Ishikawa (cell line): ENCODE data around the gene SPON1.

Experiments used
- CEBPB ChIP-seq: IDR thresholded peaks from 2 replicates; pipeline ENCODE4 v1.6.1; 2012
- CREB1 ChIP-seq: IDR thresholded peaks from 2 replicates; pipeline ENCODE4 v1.6.1; 2012; ENCODE audit warnings: low read depth
- EP300 ChIP-seq: IDR thresholded peaks from 2 replicates; pipeline ENCODE4 v1.6.1; 2012; ENCODE audit warnings: borderline replicate concordance
- FOXM1 ChIP-seq: IDR thresholded peaks from 2 replicates; pipeline ENCODE4 v1.6.1; 2012; ENCODE audit warnings: low read depth, borderline replicate concordance
- NFIC ChIP-seq: IDR thresholded peaks from 2 replicates; pipeline ENCODE4 v1.6.1; 2012
- RAD21 ChIP-seq: IDR thresholded peaks from 2 replicates; pipeline ENCODE4 v1.6.1; 2012; ENCODE audit warnings: low read depth
- TAF1 ChIP-seq: IDR thresholded peaks from 2 replicates; pipeline ENCODE4 v1.6.1; 2012; ENCODE audit warnings: low read depth, mild to moderate bottlenecking
- TCF12 ChIP-seq: IDR thresholded peaks from 2 replicates; pipeline ENCODE4 v1.6.1; 2012; ENCODE audit warnings: low read depth
- TEAD4 ChIP-seq: IDR thresholded peaks from 2 replicates; pipeline ENCODE4 v1.6.1; 2012
- YY1 ChIP-seq: IDR thresholded peaks from 2 replicates; pipeline ENCODE4 v1.6.1; 2012; ENCODE audit warnings: low read depth
- ZBTB7A ChIP-seq: IDR thresholded peaks from 2 replicates; pipeline ENCODE4 v1.6.1; 2012; ENCODE audit warnings: low read depth
- TF ChIP-seq, protein P1 (sequence below): IDR thresholded peaks from 2 replicates; pipeline ENCODE4 v1.6.1; 2012
- TF ChIP-seq, protein P2 (sequence below): IDR thresholded peaks from 2 replicates; pipeline ENCODE4 v1.6.1; 2012; ENCODE audit warnings: low read depth, mild to moderate bottlenecking
- TF ChIP-seq, protein P3 (sequence below): IDR thresholded peaks from 2 replicates; pipeline ENCODE4 v1.6.1; 2012

GRCh38 chr11:14007566-14007965 lies 45.0 kb downstream of the SPON1 start:
- TF ChIP-seq FOXM1 (no peak), TCF12 (no peak), ZBTB7A (no peak), YY1 (no peak), RAD21 (no peak), TAF1 (no peak), NFIC (no peak), CREB1 (no peak), EP300 (no peak), CEBPB (no peak), TEAD4 (no peak)
- TF ChIP-seq, protein P1, sequence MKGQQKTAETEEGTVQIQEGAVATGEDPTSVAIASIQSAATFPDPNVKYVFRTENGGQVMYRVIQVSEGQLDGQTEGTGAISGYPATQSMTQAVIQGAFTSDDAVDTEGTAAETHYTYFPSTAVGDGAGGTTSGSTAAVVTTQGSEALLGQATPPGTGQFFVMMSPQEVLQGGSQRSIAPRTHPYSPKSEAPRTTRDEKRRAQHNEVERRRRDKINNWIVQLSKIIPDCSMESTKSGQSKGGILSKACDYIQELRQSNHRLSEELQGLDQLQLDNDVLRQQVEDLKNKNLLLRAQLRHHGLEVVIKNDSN, result no peak
- TF ChIP-seq, protein P2, sequence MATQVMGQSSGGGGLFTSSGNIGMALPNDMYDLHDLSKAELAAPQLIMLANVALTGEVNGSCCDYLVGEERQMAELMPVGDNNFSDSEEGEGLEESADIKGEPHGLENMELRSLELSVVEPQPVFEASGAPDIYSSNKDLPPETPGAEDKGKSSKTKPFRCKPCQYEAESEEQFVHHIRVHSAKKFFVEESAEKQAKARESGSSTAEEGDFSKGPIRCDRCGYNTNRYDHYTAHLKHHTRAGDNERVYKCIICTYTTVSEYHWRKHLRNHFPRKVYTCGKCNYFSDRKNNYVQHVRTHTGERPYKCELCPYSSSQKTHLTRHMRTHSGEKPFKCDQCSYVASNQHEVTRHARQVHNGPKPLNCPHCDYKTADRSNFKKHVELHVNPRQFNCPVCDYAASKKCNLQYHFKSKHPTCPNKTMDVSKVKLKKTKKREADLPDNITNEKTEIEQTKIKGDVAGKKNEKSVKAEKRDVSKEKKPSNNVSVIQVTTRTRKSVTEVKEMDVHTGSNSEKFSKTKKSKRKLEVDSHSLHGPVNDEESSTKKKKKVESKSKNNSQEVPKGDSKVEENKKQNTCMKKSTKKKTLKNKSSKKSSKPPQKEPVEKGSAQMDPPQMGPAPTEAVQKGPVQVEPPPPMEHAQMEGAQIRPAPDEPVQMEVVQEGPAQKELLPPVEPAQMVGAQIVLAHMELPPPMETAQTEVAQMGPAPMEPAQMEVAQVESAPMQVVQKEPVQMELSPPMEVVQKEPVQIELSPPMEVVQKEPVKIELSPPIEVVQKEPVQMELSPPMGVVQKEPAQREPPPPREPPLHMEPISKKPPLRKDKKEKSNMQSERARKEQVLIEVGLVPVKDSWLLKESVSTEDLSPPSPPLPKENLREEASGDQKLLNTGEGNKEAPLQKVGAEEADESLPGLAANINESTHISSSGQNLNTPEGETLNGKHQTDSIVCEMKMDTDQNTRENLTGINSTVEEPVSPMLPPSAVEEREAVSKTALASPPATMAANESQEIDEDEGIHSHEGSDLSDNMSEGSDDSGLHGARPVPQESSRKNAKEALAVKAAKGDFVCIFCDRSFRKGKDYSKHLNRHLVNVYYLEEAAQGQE, result no peak
- TF ChIP-seq, protein P3, sequence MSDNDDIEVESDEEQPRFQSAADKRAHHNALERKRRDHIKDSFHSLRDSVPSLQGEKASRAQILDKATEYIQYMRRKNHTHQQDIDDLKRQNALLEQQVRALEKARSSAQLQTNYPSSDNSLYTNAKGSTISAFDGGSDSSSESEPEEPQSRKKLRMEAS, result no peak
